Tibial nerve (tissue), 4 donors: Measurements from ENCODE around the gene POU3F3. TPM values are rescaled to one million over a fixed set of nuclear protein-coding genes. Genes with fewer than 3 reads are reported as not detected.

Experiments
- DNase-seq, 2 donors: peaks; one replicate each; pipeline ENCODE4 v3.0.0-alpha.2; 2019; ENCODE audit warnings: low spot score in 2 of 2
- H3K27ac ChIP-seq, 4 donors: fragments of 200-600 bp; sonication (generic) in 3 of 4; one replicate each; pipeline ENCODE4 v1.5.1; 2017 to 2019; ENCODE audit warnings: mild to moderate bottlenecking in 1 of 4
- H3K27me3 ChIP-seq, 2 donors: fragments of 200-600 bp; sonication (generic) in 1 of 2; one replicate each; pipeline versions ENCODE4 v1.5.1 to v1.6.0; 2017 to 2019
- H3K36me3 ChIP-seq, 3 donors: fragments of 200-600 bp; sonication (generic); one replicate each; pipeline ENCODE4 v1.5.1; 2018 to 2019
- H3K4me1 ChIP-seq, 4 donors: fragments of 200-600 bp; sonication (generic) in 3 of 4; one replicate each; pipeline ENCODE4 v1.5.1; 2017 to 2019
- H3K4me3 ChIP-seq, 4 donors: fragments of 200-600 bp; sonication (generic) in 3 of 4; one replicate each; pipeline ENCODE4 v1.5.1; 2017 to 2019; ENCODE audit warnings: mild to moderate bottlenecking in 1 of 4, moderate library complexity in 1 of 4
- H3K9me3 ChIP-seq, 4 donors: fragments of 200-600 bp; sonication (generic) in 3 of 4; one replicate each; pipeline ENCODE4 v1.5.1; 2017 to 2019
- CTCF ChIP-seq, 5 experiments: fragments of 200-600 bp in 3 of 5; fragments of 450-650 bp in 2 of 5; sonication (generic) in 3 of 5; IDR thresholded peaks; one replicate each; pipeline ENCODE4 v1.5.1; 2016 to 2019; ENCODE audit warnings: antibody characterized with exemption in 5 of 5, mild to moderate bottlenecking in 3 of 5, moderate library complexity in 2 of 5
- EP300 ChIP-seq, 2 donors: sonication (generic); formaldehyde crosslinking; IDR thresholded peaks; one replicate each; pipeline ENCODE4 v1.6.1; 2017; ENCODE audit warnings: antibody characterized with exemption in 2 of 2, mild to moderate bottlenecking in 1 of 2
- POLR2A ChIP-seq, 2 donors: fragments of 450-650 bp; IDR thresholded peaks; one replicate each; pipeline ENCODE4 v1.6.1; 2017; ENCODE audit warnings: antibody characterized with exemption in 2 of 2, mild to moderate bottlenecking in 2 of 2, moderate library complexity in 2 of 2
- WGBS, 2 donors: methylation state at CpG; one replicate each; pipeline ENCODE4 v1.1.5; 2018; 5-methylcytosine and 5-hydroxymethylcytosine counted together
- small RNA-seq: library from RNA; depleted of rRNA; stranded (forward); fragments of <200 nt; gene quantifications from one replicate; pipeline ENCODE3, GENCODE V24; 2016
- total RNA-seq, 4 donors: library from RNA; depleted of rRNA; stranded (reverse); fragments of >200 nt; gene quantifications; one replicate each; pipeline ENCODE4 v1.1.0, GENCODE V29; 2016

Gene POU3F3
- total RNA-seq, 4 donors from 2014 or later = not detected

DNA sequence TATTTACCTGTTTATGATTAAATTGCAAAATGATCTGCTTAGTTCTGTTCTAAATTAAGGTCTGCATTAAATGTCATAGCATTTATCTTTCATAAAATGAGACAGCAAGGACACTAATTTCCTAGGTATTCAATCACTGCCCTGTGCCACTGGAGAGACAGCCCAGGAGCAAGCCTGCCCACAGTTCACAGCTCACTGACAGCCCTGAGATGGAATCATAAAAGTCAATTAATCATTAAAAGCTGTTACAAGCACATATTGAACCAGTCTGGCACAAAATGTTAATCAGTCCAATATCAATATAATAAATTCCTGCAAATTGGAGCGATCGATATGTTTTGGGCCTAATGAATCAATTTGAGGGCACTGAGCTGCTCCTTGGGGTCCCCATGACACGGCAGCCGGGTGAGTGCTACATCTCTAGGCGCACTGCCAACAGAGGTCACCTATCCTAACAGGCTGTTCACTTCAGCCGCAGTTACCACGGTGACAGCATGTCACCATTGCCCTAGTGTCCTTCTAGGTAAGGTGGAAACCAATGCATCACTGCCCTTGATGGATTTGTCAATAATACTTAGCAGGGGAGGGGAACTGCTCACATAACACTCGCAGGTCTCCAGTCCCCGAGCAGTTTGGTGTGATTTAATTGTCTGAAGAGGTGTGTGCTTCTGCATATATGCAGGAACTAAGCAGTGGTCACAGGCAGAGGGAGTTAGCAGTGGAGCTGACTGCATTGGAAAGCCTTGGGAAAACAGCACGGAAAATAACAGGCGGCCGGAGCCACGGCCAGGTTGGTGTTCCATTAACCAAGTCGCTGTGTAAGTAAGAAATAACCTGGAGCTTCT, 47.3 kb downstream of the POU3F3 start:
- H3K9me3 ChIP-seq = no peaks in the 10 kb centered on the region
- no peaks in the 10 kb centered on the region for H3K36me3 ChIP-seq
- 76 to 80% methylated on average over 14 of the region's 14 CpGs for WGBS, 2 donors
- H3K4me3 ChIP-seq = no peak overlapping the region
- DNase-seq = no peak
- no peaks in the 10 kb centered on the region for H3K27me3 ChIP-seq
- H3K27ac ChIP-seq = no peak overlapping the region
- H3K4me1 ChIP-seq = no peaks in the 10 kb centered on the region
- TF ChIP-seq POLR2A (IDR thresholded peaks at IDR 0.05) (no peak), EP300 (IDR thresholded peaks at IDR 0.05) (no peak), CTCF (IDR thresholded peaks at IDR 0.05) (no peak)

DNA sequence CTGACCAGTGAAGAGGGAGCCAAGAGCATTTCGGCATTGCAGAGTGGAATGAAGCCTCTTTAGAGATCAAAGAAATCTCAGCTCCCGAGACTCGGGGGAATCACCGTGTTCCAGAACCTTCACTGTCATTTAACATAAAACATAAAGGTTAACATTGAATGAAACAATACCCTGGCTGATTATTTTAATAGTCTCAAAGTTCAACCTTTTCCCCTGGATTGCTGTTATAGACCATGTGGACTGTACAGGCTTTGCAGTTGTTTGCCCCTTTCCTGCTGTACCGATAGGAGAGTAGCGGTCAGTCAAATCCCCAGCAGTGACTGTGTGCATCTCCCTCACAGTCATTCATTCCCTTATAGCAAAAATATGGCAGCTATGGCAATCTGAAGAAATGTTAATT, 48.4 kb downstream of the POU3F3 start:
- no peak overlapping the region for H3K4me3 ChIP-seq
- no peaks in the 10 kb centered on the region for H3K4me1 ChIP-seq
- no peaks in the 10 kb centered on the region for H3K36me3 ChIP-seq
- no peaks in the 10 kb centered on the region for H3K27me3 ChIP-seq
- TF ChIP-seq POLR2A (IDR thresholded peaks at IDR 0.05) (no peak), EP300 (IDR thresholded peaks at IDR 0.05) (no peak), CTCF (IDR thresholded peaks at IDR 0.05) (no peak)
- H3K9me3 ChIP-seq = no peaks in the 10 kb centered on the region
- H3K27ac ChIP-seq = no peak overlapping the region
- WGBS, 2 donors = 77 to 80% methylated on average over 6 of the region's 6 CpGs
- no peak for DNase-seq

Small RNA genes within 50 kb of the gene (small RNA-seq; reads per million reads assigned to genes)
- not detected for gene AC018730.1

Other genes with a start within 250 kb of the POU3F3 start
- gene MRPS9, start 184.0 kb downstream of the POU3F3 start, total RNA-seq = 10 to 100 TPM; 11.2 to 16.5 (median 14.1) TPM